LoVo (cell line): ENCODE data around the gene ZC3HAV1L.
"Not testable (repeated sequence)": the region's sequence is repeated elsewhere in the genome, so short reads cannot be mapped to it uniquely, and the experiment has no call there.

Experiments used
- DNase-seq: peaks from one replicate; pipeline ENCODE4 v3.0.0-alpha.2; 2016; ENCODE audit warnings: low spot score

Gene ZC3HAV1L

DNA sequence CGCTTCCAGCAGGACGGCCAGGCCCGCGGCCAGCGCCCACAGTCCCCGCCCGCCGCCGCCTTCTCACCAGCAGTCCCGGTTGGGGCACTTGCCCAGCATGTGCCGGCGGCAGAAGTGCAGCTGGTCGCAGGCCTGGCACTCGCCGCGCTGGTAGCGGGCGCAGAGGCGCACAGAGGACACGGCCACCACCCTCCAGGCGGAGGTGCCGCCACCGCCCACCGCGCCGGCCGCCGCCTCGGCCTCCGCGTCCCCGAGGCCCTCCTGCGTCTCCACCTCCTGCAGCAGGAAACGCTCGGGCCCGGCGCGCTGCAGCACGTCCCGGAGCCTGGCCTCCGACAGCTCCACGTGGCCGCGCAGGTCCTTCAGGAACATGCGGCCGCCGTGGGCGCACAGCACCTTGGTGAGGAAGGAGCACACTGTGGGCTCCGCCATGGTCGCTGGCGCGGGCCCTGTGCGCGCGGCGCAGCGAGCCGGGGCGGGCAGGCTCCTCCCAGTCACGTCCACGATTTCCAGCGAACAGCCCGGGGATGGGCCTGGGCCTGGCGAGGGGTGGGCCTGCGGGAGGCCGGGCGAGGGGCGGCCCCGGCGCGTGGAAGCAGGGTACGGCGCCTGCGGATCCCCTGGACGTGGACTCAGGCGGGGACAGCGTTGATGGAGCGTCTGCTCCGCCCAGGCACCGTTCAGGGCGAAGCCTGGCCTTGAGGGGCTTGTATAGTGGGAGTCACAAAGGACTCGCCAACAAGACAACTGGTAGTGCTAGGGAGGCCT is at the start of gene ZC3HAV1L:
TSS of gene ZC3HAV1L (minus strand) at position 457 of the 768 bp plus-strand sequence. CDS start at position 432, 25 bp downstream.
- DNase-seq: peak; percentile 76

- no peak for DNase-seq
Measured at GRCh38 chr7:139084709-139085108, 48.9 kb upstream of the ZC3HAV1L start.

- DNase-seq: no peak
Measured at GRCh38 chr7:139081584-139081983, 45.7 kb upstream of the ZC3HAV1L start.

DNA sequence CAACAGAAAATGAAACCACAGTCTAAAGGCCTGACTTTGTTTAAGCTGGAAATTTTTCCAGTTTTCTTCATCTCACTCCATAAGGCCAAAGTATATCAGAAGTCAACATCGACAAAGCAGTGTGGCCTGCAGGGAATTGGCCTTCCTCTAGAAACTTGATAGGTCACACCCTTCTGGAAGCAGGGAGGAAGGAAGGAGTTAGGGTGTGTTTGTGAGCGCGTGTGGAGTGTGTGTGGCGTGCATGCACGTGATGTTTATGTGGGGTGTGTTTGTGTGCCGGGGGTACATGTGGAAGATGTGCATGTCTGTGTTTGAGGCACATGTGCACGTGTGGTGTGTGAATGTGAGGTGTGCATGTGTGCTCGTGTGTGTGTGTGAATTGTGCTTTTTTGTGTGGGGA is 45.1 kb upstream of the ZC3HAV1L start:
- DNase-seq: no peak

GRCh38 chr7:139079861-139080260 is 44.0 kb upstream of the ZC3HAV1L start:
- no peak for DNase-seq

GRCh38 chr7:139078911-139079310 is 43.1 kb upstream of the ZC3HAV1L start:
- no peak for DNase-seq

GRCh38 chr7:139078399-139078798 is 42.6 kb upstream of the ZC3HAV1L start:
- no peak for DNase-seq

- not testable (repeated sequence) for DNase-seq
Measured at GRCh38 chr7:139077706-139078105, 41.9 kb upstream of the ZC3HAV1L start.

GRCh38 chr7:139075871-139076686 is 40.2 kb upstream of the ZC3HAV1L start:
- DNase-seq: no peak

- peak; percentile 88 for DNase-seq
Measured at GRCh38 chr7:139075031-139075652, 39.3 kb upstream of the ZC3HAV1L start.

- no peak for DNase-seq
Measured at GRCh38 chr7:139072796-139073195, 37.0 kb upstream of the ZC3HAV1L start.

GRCh38 chr7:139071680-139072079 is 35.8 kb upstream of the ZC3HAV1L start:
- DNase-seq: no peak

GRCh38 chr7:139068544-139069399 is 32.9 kb upstream of the ZC3HAV1L start:
- no peak for DNase-seq

DNA sequence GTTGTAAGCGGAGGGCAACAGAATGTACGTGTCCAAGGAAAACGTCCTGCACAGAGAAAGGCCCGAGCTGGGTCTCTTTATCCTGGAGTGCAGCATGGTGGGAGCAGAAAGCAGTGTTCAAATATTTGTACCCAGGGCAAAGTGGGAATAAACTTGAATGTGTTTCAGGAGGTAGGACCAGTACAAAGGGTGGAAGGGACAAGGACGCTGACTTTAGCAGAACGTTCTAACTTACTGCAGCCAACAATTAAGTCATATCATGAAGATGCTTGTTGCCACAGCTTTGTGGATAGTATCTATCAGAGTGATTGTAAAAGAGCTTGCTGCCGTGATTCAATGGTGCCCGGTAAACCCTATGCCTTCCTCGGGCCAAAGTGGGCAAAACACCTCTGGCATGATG is 30.5 kb upstream of the ZC3HAV1L start:
- no peak for DNase-seq

GRCh38 chr7:139065323-139065722 is 29.5 kb upstream of the ZC3HAV1L start:
- no peak for DNase-seq

DNA sequence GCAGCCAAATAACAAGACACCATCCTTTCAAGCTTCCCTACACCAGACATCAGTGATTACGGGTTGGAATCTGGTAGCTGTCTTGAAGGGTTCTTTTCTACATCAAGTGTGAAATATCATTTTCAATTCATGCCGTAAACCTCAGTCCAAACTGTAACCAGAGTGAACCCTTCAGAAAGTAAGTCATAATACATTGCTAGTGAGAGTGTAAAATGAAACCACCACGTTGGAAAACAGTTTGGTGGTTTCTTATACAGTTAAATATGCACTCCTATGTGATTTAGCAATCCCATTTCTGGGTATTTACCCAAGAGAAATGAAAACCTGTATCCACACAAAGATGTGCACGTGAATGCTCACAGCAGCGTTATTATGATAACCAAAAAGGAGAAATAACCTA is 25.6 kb upstream of the ZC3HAV1L start:
- no peak for DNase-seq

DNA sequence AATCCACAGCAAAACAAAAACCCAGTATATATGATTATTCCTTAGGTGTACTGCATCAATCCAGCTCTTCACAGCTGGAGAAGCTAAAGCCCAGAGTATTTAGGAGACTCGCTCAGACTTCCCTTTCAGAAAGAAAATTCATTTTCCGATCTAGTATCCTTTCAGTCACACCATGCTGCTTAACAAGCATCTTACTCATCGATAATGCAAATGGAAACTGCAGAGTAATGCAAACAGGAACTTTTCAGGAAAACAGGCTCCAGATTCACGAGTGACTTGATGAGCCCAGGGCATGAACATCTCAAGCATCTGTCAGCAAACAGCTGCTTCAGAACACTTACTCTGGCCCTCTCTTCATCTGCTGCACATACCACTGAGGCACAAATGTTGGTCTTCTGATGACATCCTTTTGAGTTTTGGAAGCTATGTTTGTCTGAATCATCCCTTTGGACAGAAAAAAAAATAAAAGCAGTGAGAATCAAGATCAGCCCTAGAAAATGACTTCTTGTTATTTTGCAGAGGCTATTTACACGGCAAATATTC is 24.9 kb upstream of the ZC3HAV1L start:
- DNase-seq: no peak

GRCh38 chr7:139059905-139060304 is 24.1 kb upstream of the ZC3HAV1L start:
- no peak for DNase-seq

DNA sequence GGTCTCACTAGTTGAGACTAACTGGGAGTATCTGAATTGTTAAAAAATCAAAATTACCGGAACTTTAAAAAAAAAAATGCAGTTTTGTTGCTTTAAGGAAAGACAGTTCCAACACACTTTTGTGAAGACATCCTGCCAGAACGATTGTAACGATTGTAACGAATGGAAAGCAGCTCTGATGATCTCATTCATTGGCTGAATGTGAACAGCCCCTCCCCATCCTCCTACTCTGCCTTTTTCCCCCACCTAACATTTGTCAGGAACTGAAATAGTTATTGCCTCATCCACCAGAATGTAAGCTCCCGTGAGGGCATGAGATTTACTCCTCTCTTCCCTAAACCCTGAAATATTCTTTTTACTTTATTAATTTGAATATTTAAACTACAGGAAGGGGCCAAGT is 23.1 kb upstream of the ZC3HAV1L start:
- no peak for DNase-seq

DNA sequence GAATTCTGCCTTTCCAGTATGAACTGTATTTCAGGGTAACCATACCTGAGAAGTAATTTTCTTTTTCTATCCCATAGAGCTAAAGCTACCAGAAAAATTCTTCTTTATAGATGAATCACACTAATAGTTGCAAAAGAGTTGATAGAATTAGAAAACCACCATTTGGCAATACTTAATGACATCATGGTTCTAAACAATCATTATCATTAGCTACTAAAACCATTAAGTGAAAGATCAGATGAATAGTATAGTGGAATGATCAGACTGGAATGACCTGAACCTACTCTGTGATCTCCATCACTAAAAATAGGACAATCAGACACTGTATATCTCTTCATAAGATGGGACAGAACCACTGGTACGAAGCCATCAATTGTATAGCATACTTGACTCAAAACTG is 19.8 kb upstream of the ZC3HAV1L start:
- DNase-seq: no peak

DNA sequence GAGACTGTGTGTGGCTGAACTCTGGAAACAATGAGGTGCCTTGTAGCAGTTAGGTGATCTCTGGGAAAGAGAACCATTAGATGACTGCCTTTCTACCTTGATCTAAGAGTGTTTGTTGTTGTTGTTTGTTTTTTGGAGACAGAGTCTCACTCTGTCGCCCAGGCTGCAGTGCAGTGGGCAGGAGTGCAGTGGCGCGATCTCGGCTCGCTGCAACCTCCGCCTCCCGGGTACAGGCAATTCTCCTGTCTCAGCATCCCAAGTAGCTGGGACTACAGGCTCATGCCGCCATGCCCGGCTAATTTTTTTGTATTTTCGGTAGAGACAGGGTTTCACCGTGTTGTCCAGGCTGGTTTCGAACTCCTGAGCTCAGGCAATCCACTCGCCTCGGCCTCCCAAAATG is 18.8 kb upstream of the ZC3HAV1L start:
- DNase-seq: not testable (repeated sequence)

- DNase-seq: no peak
Measured at GRCh38 chr7:139054101-139054500, 18.3 kb upstream of the ZC3HAV1L start.
